Activated CD8-positive, alpha-beta T cell treated with anti-CD3 and anti-CD28 coated beads for 36 hours (primary cell): ENCODE results near the gene CCDC152. TPM values are rescaled to one million over a fixed set of nuclear protein-coding genes. Genes with fewer than 3 reads are reported as not detected.

ENCODE experiments used
- ATAC-seq: fragments of 200-7000 bp; cut with Tn5 transposase; one replicate; pipeline ENCODE4 v1.10.0; 2021; ENCODE audit warnings: mild to moderate bottlenecking, moderate library complexity
- CTCF ChIA-PET: fragments of 350-600 bp; sonication (Branson Sonifier 250); formaldehyde crosslinking; loops from one replicate; lab custom pipeline; 2021; ENCODE audit warnings: antibody characterized with exemption; lab: Charles Lee
- POLR2A ChIA-PET: fragments of 350-600 bp; sonication (Branson Sonifier 250); formaldehyde crosslinking; loops from one replicate; lab custom pipeline; 2021; ENCODE audit warnings: antibody characterized with exemption; lab: Charles Lee
- DNase-seq: peaks from one replicate; pipeline ENCODE4 v3.0.0-alpha.2; 2020
- H3K27ac Mint-ChIP-seq: one replicate; pipeline ENCODE4 v1.8.0; 2021; ENCODE audit warnings: mild to moderate bottlenecking, mixed read lengths
- H3K27me3 Mint-ChIP-seq: one replicate; pipeline ENCODE4 v1.8.0; 2021; ENCODE audit warnings: mixed read lengths
- H3K36me3 Mint-ChIP-seq: one replicate; pipeline ENCODE4 v1.8.0; 2021; ENCODE audit warnings: low read depth, mixed read lengths
- H3K4me1 Mint-ChIP-seq: one replicate; pipeline ENCODE4 v1.8.0; 2021; ENCODE audit warnings: low read depth, mixed read lengths
- H3K4me3 Mint-ChIP-seq: one replicate; pipeline ENCODE4 v1.8.0; 2021; ENCODE audit warnings: mild to moderate bottlenecking, moderate library complexity, mixed read lengths
- H3K9me3 Mint-ChIP-seq: one replicate; pipeline ENCODE4 v1.8.0; 2021; ENCODE audit warnings: mixed read lengths
- intact Hi-C: fragments of 100-400 bp; cut with micrococcal nuclease; formaldehyde crosslinking; loops from one replicate; pipeline ENCODE4 v1.10.0; 2022
- total RNA-seq, 2 experiments: library from RNA; stranded (reverse); gene quantifications; one replicate each; pipeline ENCODE4 v1.2.3, GENCODE V29; 2021
- TF ChIP-seq, protein P1 (sequence below): fragments of 200-600 bp; IDR thresholded peaks from one replicate; pipeline ENCODE4 v1.8.0; 2022; ENCODE audit warnings: antibody characterized with exemption, mild to moderate bottlenecking

Gene CCDC152
- total RNA-seq, 2 experiments from 2014 or later, result 10.1 to 10.8 TPM

GRCh38 chr5:42749020-42749419, 7.6 kb upstream of the CCDC152 start:
- CTCF ChIA-PET, result no interaction called here
- ATAC-seq, result peak; percentile 39
- no peak for DNase-seq
- H3K27ac Mint-ChIP-seq, result no peak overlapping the region
- H3K36me3 Mint-ChIP-seq, result no peaks in the 10 kb centered on the region
- no peaks in the 10 kb centered on the region for H3K27me3 Mint-ChIP-seq
- no peak overlapping the region for H3K4me3 Mint-ChIP-seq
- H3K9me3 Mint-ChIP-seq, result no peaks in the 10 kb centered on the region
- peaks cover 6% of the 10 kb centered on the region for H3K4me1 Mint-ChIP-seq
- TF ChIP-seq, protein P1, sequence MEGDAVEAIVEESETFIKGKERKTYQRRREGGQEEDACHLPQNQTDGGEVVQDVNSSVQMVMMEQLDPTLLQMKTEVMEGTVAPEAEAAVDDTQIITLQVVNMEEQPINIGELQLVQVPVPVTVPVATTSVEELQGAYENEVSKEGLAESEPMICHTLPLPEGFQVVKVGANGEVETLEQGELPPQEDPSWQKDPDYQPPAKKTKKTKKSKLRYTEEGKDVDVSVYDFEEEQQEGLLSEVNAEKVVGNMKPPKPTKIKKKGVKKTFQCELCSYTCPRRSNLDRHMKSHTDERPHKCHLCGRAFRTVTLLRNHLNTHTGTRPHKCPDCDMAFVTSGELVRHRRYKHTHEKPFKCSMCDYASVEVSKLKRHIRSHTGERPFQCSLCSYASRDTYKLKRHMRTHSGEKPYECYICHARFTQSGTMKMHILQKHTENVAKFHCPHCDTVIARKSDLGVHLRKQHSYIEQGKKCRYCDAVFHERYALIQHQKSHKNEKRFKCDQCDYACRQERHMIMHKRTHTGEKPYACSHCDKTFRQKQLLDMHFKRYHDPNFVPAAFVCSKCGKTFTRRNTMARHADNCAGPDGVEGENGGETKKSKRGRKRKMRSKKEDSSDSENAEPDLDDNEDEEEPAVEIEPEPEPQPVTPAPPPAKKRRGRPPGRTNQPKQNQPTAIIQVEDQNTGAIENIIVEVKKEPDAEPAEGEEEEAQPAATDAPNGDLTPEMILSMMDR, result no peak
- intact Hi-C loops, result no loop called here
- POLR2A ChIA-PET, result no interaction called here

DNA sequence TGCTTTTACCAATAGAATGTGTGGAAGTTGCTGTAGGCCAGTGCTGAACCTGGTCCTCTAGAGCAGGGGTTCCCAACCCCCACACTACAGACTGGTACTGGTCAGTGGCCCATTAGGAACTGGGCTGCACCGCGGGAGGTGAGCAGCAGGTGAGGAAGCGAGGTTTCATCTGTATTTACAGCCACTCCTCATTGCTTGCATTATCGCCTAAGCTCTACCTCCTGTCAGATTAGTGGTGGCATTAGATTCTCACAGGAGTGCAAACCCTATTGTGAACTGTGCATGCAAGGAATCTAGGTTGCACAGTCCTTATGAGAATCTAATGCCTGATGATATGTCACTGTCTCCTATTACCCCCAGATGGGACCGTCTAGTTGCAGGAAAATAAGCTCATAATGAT, 6.1 kb upstream of the CCDC152 start:
- H3K4me1 Mint-ChIP-seq, result peaks cover 6% of the 10 kb centered on the region
- CTCF ChIA-PET, result no interaction called here
- no peak for DNase-seq
- no peaks in the 10 kb centered on the region for H3K9me3 Mint-ChIP-seq
- POLR2A ChIA-PET, result interaction anchor here (0.8 kb wide), 1 partner anchor 10 kb away, joined by 3 read pairs; no protein-coding TSS in a partner anchor
- no peaks in the 10 kb centered on the region for H3K27me3 Mint-ChIP-seq
- no peak overlapping the region for H3K27ac Mint-ChIP-seq
- TF ChIP-seq, protein P1, result no peak
- intact Hi-C loops, result no loop called here
- H3K4me3 Mint-ChIP-seq, result no peak overlapping the region
- no peak for ATAC-seq
- H3K36me3 Mint-ChIP-seq, result no peaks in the 10 kb centered on the region

DNA sequence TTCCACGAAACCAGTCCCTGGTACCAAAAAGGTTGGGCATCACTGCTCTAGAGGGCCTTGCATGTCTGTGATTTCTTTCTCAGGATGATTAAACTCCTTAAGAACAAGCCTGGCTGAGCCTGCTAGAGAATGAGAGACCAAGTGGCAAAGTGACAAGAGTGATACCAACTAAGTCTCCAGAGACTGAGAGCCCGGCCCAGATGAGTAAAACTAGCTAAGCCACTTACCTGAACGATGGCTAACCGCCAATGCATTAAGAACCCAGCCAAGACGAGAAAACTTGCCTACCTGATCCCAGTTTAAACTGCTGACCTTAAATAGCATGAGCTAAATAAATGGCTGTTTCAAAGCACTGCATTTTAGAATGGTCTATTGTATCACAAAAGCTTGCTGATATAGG, 5.6 kb upstream of the CCDC152 start:
- Mint-ChIP-seq H3K36me3 (no peaks in the 10 kb centered on the region), H3K4me3 (no peak overlapping the region), H3K27me3 (no peaks in the 10 kb centered on the region), H3K4me1 (peaks cover 6% of the 10 kb centered on the region), H3K27ac (no peak overlapping the region), H3K9me3 (no peaks in the 10 kb centered on the region)
- CTCF ChIA-PET, result interaction anchor here (1.2 to 1.6 kb wide), 2 partner anchors 28 to 693 kb away, joined by 3 to 4 read pairs; no protein-coding TSS in a partner anchor
- POLR2A ChIA-PET, result interaction anchor here (0.8 kb wide), 1 partner anchor 10 kb away, joined by 3 read pairs; no protein-coding TSS in a partner anchor
- TF ChIP-seq, protein P1, result no peak
- intact Hi-C loops, result no loop called here
- no peak for ATAC-seq
- DNase-seq, result no peak

GRCh38 chr5:42753099-42753498, 3.5 kb upstream of the CCDC152 start:
- no peak for ATAC-seq
- ChIA-PET POLR2A (no interaction called here), CTCF (interaction anchor here (1.0 kb wide), 1 partner anchor 14 kb away, joined by 3 read pairs; no protein-coding TSS in a partner anchor)
- H3K4me1 Mint-ChIP-seq, result peaks cover 10% of the 10 kb centered on the region
- H3K36me3 Mint-ChIP-seq, result no peaks in the 10 kb centered on the region
- no peak overlapping the region for H3K4me3 Mint-ChIP-seq
- no peaks in the 10 kb centered on the region for H3K9me3 Mint-ChIP-seq
- DNase-seq, result no peak
- H3K27ac Mint-ChIP-seq, result no peak overlapping the region
- intact Hi-C loops, result no loop called here
- TF ChIP-seq, protein P1, result no peak
- H3K27me3 Mint-ChIP-seq, result no peaks in the 10 kb centered on the region

DNA sequence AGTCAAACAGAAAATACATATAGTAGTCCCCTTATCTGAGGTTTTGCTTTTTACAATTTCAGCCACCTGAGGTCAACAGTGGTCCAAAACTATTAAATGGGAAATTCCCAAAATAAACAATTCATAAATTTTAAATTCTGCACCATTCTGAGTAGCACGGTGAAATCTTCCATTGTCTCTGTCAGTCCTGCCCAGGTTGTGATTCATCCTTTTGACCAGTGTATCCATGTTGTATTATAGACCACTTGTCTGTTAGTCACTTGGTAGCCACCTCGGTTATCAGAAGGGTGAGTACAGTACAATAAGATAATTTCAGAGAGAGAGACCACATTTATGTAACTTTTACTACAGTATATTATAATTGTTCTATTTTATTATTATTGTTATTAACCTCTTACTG, 2.8 kb downstream of the CCDC152 start:
- ChIA-PET POLR2A (no interaction called here), CTCF (no interaction called here)
- no peaks in the 10 kb centered on the region for H3K36me3 Mint-ChIP-seq
- no peak for DNase-seq
- no peak overlapping the region for H3K27ac Mint-ChIP-seq
- no peaks in the 10 kb centered on the region for H3K9me3 Mint-ChIP-seq
- no peak overlapping the region for H3K4me3 Mint-ChIP-seq
- peaks cover 4% of the 10 kb centered on the region for H3K4me1 Mint-ChIP-seq
- H3K27me3 Mint-ChIP-seq, result peaks cover 3% of the 10 kb centered on the region
- intact Hi-C loops, result no loop called here
- TF ChIP-seq, protein P1, result no peak
- no peak for ATAC-seq
